BE2C (cell line): Measurements from ENCODE around the gene ALPL.

Experiments
- DNase-seq: peaks from one replicate; pipeline ENCODE4 v3.0.0-alpha.2; 2020
- H3K27me3 ChIP-seq: fragments of 250-450 bp; sonication (Bioruptor Pico); 2 replicates; pipeline ENCODE4 v1.5.1; 2020; ENCODE audit warnings: mild to moderate bottlenecking
- H3K36me3 ChIP-seq: fragments of 250-450 bp; sonication (Bioruptor Pico); 2 replicates; pipeline ENCODE4 v1.5.1; 2020; ENCODE audit warnings: mild to moderate bottlenecking
- H3K4me1 ChIP-seq: fragments of 250-450 bp; sonication (Bioruptor Pico); 2 replicates; pipeline ENCODE4 v1.5.1; 2020
- H3K4me3 ChIP-seq: 2 replicates; pipeline ENCODE4 v1.5.1; 2011; ENCODE audit warnings: low read depth, low read length
- H3K9me3 ChIP-seq: fragments of 250-450 bp; sonication (Bioruptor Pico); 2 replicates; pipeline ENCODE4 v1.5.1; 2020
- TF ChIP-seq, protein P1 (sequence below): IDR thresholded peaks from 2 replicates; pipeline ENCODE4 v1.5.1; 2012; ENCODE audit warnings: mild to moderate bottlenecking, low read depth, low read length

ALPL gene

DNA sequence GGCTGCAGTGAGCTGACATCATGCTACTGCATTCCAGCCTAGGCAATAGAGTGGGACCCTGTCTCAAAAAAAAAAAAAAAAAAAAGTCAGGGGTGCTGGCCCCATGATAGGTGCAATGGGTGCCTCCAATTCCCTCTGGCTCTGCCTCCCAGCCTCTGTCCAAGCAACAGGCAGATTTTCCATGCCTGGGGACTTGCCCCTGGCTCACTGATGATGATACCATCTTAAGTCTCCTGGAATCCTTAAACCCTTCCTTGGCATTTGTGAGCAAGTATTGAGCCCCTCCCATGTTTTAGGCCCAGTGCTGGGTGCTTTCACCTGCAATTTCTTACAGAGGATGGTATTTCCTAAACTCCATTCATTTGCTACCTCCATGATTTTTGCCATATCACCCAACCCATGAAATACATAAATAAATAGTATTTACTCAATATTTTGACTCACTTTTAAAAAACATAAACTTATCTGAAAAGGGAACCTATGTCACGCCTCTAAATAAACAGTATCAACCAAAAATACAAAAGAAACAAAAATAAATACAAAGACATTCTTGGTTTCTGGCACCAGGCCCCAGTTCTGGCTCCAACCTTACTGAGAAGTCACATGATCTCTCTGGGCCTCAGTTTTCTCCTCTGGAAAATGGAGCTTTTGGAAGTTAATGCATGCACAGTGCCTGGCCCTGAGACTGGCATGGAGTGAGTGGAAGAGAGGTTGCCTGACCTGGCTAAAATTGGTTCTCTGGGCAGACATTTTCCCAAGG, 1.5 kb upstream of the ALPL start:
- H3K27me3 ChIP-seq, result no peaks in the 10 kb centered on the region
- no peaks in the 10 kb centered on the region for H3K9me3 ChIP-seq
- TF ChIP-seq, protein P1, sequence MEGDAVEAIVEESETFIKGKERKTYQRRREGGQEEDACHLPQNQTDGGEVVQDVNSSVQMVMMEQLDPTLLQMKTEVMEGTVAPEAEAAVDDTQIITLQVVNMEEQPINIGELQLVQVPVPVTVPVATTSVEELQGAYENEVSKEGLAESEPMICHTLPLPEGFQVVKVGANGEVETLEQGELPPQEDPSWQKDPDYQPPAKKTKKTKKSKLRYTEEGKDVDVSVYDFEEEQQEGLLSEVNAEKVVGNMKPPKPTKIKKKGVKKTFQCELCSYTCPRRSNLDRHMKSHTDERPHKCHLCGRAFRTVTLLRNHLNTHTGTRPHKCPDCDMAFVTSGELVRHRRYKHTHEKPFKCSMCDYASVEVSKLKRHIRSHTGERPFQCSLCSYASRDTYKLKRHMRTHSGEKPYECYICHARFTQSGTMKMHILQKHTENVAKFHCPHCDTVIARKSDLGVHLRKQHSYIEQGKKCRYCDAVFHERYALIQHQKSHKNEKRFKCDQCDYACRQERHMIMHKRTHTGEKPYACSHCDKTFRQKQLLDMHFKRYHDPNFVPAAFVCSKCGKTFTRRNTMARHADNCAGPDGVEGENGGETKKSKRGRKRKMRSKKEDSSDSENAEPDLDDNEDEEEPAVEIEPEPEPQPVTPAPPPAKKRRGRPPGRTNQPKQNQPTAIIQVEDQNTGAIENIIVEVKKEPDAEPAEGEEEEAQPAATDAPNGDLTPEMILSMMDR, result no peak
- H3K4me1 ChIP-seq, result no peaks in the 10 kb centered on the region
- DNase-seq, result no peak
- H3K36me3 ChIP-seq, result no peaks in the 10 kb centered on the region
- H3K4me3 ChIP-seq, result no peak overlapping the region

DNA sequence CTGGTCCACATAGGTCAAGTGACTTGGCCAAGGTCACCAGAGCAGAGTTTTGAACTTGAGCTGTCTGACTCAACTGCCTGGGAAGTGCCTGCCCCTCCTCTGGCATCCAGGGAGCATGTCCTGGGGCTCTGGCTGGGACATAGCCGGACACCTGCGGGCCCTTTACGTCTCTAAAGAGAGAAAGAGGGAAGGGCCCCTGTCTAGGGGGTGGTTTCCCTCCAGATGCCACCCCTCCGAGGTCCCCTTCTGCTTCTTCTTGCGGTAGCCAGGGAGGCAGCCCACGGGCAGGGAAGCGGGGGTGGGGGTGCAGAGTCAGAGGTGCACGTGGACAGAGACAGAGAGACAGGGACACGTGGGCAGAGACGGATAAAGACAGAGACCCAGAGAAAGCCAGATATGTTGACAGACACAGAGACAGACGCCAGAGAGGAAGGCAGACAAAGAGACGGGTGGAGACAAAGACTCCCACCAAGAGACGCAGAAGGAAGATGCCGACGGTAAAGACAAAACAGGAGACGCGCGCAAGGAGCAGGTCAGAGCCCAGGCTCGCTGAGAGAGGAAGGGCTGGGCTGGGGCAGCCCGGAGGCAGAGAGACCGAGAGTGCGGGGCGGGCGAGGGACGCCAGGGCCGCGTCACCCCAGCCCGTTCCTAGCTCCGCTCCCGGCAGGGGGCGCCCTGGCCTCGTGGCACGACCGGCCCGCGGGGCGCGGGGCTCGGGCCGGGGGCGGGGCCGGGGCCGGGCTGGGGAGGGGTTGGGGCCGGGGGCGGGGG, 458 bp upstream of the ALPL start:
- no peaks in the 10 kb centered on the region for H3K4me1 ChIP-seq
- H3K27me3 ChIP-seq, result no peaks in the 10 kb centered on the region
- DNase-seq, result peak; percentile 83
- H3K36me3 ChIP-seq, result no peaks in the 10 kb centered on the region
- no peaks in the 10 kb centered on the region for H3K9me3 ChIP-seq
- peak overlapping the region; percentile 14 for H3K4me3 ChIP-seq
- TF ChIP-seq, protein P1, result peak; percentile 35; the same call in 1 of the 2 replicates

DNA sequence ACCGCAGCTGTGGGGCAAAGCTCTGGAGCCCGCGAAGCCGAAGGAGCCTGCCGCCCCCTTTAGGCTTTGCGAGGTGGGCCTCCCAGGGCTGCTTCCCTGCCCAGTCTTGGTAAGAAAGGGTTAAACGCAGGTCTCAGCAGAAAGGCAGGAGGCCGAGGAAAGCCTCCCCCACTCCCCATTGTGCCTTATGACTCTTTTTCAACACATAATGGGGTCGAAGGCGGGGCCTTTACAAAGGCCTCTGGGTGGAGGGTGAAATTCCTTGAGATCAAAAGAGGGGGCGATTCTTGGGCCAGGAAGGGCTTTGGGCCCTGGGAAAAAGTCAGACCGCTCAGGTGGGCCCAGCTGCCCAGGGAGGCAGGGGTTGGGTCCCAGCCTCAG, 880 bp downstream of the ALPL start:
- no peaks in the 10 kb centered on the region for H3K4me1 ChIP-seq
- no peaks in the 10 kb centered on the region for H3K36me3 ChIP-seq
- no peak overlapping the region for H3K4me3 ChIP-seq
- H3K9me3 ChIP-seq, result no peaks in the 10 kb centered on the region
- no peaks in the 10 kb centered on the region for H3K27me3 ChIP-seq
- TF ChIP-seq, protein P1, result no peak
- no peak for DNase-seq

DNA sequence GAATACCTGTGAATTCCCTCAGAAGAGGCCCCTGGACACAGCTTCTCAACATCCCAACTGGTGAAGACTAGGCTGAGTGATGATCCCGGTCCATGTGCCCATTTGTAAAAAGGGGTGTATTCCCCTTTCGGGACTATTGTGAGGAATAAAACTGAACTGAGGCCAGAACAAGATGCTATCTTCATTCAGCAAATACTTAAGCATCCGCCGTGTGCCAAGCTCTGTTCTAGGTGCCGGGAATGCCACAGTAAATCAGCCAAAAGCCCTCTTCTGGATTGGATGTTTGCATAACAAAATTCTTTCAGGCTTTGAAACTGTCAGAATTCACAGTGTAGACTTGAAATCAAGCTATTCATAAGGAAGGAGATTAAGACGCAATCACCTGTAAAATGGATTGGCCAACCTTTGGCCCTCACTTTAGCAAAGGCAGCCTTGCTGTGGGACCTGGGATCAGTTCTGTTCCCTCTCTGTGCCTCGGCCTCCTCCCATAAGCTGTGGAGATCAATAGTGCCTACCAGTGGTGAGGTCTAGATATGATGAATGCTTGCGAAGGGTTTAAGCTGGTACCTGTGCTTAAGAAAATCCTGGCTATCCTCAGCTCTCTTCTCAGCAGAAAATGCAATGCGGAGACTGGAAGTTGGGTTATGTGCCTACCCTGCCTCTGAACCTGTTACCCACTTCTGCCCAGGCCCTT, 1.8 kb downstream of the ALPL start:
- TF ChIP-seq, protein P1, result no peak; the same call in 1 of the 2 replicates
- H3K36me3 ChIP-seq, result no peaks in the 10 kb centered on the region
- H3K27me3 ChIP-seq, result no peaks in the 10 kb centered on the region
- H3K9me3 ChIP-seq, result no peaks in the 10 kb centered on the region
- no peaks in the 10 kb centered on the region for H3K4me1 ChIP-seq
- H3K4me3 ChIP-seq, result no peak overlapping the region
- no peak for DNase-seq

DNA sequence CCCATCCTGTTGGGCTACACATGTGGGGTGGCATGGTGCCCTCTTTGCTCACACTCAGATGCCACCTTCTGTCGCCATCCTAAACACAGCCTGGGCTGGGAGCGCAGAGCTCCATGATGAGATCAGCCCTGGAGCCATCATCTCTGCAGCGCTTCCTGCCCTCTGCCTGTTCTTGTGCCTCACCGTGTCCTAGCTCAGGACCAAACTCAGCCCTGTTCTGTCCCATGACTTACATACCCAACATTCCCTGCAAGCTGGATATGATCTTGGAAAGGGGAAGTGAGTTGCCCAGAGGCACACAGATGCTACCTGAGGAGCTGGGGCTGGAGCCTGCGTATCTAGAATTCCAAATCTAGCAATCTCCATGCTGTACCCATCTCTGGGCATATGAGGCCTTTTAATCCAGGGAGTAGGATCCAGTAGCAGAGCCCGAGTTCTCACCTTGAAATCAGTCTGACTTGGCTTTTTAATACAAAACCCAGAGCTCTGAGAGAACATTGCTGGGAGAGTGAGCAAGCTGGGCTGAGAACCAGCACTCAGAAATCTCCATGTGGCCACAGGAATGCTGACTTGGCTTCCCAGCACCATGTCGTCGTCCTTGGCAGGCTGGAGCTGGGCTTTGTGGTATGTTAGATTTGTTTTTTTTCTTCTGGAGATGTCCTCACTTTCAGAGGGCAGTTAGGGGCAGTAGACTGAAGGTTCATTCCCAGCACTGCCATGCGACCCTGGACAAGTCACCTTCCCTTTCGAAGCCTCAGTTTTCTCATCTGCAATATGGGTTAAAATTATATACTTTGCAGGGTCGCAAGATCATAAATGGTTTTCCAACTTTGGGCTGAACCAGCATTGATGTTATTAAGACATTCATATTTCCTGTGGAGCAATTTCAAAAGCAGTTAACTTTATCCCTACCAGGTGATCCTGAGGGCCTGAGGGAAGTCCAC, 2.6 kb downstream of the ALPL start:
- H3K4me3 ChIP-seq, result no peak overlapping the region
- no peaks in the 10 kb centered on the region for H3K9me3 ChIP-seq
- TF ChIP-seq, protein P1, result no peak
- no peaks in the 10 kb centered on the region for H3K36me3 ChIP-seq
- H3K4me1 ChIP-seq, result no peaks in the 10 kb centered on the region
- no peaks in the 10 kb centered on the region for H3K27me3 ChIP-seq
- no peak for DNase-seq
